Stimulated activated CD4-positive, alpha-beta T cell treated with anti-CD3 and anti-CD28 coated beads, TNF-alpha, amount 100 ng/mL, for 24 hours (primary cell): ENCODE results near the gene NIPA2.

ENCODE experiments used
- DNase-seq, 3 experiments: peaks; one replicate each; pipeline ENCODE4 v3.0.0-alpha.2; 2020; ENCODE audit warnings: low read depth in 3 of 3

Gene NIPA2

GRCh38 chr15:22839046-22839695 is 705 bp downstream of the NIPA2 start:
- no peak for DNase-seq

DNA sequence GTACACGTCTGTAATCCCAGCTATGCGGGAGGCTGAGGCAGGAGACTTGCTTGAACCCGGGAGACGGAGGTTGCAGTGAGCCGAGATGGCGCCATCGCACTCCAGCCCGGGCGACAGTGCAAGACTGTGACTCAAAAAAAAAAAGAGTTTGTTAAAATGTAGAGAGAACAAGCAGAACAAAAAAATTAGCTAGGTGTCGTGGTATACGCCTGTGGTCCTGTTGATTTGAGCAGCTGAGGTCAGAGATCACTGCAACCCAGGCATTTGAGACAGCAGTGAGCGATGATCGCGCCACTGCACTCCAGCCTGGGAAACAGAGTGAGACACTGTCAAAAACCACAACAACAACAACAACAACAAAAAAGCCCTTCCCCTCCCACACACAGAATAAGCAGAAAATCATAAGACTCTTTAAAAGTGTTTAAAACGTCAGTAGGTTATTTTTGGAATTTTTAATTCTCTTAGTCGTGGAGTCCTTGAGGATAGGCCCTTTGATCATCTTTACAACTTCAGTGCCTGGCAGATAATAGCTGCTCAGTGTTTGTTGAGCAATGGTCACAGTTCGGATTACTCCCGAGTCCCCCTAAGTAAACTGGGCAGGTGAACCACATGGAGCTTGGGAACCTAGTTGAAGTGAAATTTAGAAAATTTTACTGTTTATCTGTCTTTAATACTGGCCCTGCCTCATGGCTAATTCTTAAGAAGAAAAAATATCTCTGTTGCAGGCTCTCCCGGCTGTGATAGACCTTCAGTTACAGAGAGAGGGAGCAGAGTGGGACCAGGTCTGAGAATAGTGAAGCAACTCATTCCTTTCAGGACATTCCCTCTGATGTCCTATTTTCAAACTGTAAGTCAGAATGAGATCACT is 6.2 kb downstream of the NIPA2 start:
- DNase-seq = no peak

- DNase-seq = no peak
Measured at GRCh38 chr15:22845289-22845900, 6.9 kb downstream of the NIPA2 start.

DNA sequence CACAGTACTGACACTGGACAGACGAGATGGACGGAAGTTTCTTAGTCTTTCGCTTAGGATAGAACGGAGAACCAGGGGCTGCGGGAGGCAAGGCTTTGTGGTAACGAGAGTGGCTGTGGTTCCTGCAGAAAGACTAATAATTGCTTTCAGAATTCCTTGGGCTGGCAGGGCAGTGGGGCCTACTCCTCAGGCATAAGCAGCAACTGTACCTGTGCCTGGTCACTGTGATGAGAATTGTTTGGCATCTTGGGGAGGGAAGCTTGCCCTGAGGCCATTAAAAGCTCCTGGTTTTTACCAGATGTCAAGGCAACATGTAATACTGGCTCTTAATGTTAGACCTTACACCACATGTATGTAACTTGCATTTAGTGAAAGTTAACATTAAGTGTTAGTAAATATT is 7.6 kb downstream of the NIPA2 start:
- DNase-seq = no peak

GRCh38 chr15:22850055-22850454 is 11.6 kb downstream of the NIPA2 start:
- no peak for DNase-seq

GRCh38 chr15:22851513-22851912 is 13.0 kb downstream of the NIPA2 start:
- DNase-seq = no peak

GRCh38 chr15:22855791-22856190 is 17.3 kb downstream of the NIPA2 start:
- DNase-seq = no peak

- DNase-seq = no peak
Measured at GRCh38 chr15:22856659-22857058, 18.2 kb downstream of the NIPA2 start.

GRCh38 chr15:22861161-22861560 is 22.7 kb downstream of the NIPA2 start:
- DNase-seq = no peak

GRCh38 chr15:22863356-22863755 is 24.9 kb downstream of the NIPA2 start:
- no peak for DNase-seq

GRCh38 chr15:22866079-22866478 is 27.6 kb downstream of the NIPA2 start:
- DNase-seq = no peak

DNA sequence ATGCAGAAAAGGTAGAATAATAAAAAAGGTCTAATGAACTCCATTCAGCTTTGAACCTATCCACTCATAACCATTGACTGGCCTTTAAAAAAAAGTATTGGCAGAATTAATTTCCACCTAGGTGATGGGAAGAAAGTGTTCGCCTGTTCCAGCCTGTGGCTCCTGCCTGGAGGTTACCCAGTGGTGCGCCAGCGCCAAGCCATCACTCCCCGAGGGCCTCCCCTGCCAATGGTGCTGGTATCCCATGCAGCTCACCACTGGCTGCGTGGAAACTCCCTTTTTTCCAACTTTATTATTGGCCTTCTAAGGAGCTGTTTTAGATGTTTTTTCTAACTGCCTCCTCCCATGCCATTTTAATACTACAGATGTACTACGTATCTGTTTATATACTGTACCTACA is 29.4 kb downstream of the NIPA2 start:
- no peak for DNase-seq

- DNase-seq = no peak
Measured at GRCh38 chr15:22868495-22868894, 30.0 kb downstream of the NIPA2 start.

GRCh38 chr15:22868928-22869327 is 30.5 kb downstream of the NIPA2 start:
- DNase-seq = no peak

DNA sequence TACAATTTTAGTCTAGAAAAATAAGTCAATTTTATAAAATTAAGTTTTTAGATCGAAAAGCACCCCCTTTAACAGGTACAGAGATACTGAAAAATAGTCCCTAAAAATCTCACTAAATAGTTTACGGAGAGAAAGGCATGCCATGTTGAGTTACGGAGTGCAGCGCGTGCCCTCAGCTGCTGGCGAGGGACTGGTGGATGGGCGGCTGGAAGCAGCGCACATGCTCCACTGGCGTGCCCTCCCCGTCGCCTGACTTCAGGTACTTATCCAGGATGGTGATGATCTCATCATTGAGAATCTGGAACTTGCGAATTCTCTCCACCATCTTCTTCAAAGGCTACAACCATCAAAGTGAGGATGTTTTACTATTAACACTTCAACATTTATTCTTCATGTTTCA is 31.4 kb downstream of the NIPA2 start:
- DNase-seq = no peak

- no peak for DNase-seq
Measured at GRCh38 chr15:22870865-22871264, 32.4 kb downstream of the NIPA2 start.

GRCh38 chr15:22871481-22872086 is 33.1 kb downstream of the NIPA2 start:
- DNase-seq = no peak

GRCh38 chr15:22872936-22873701 is 34.7 kb downstream of the NIPA2 start:
- DNase-seq = no peak

- no peak for DNase-seq
Measured at GRCh38 chr15:22873841-22874240, 35.4 kb downstream of the NIPA2 start.

DNA sequence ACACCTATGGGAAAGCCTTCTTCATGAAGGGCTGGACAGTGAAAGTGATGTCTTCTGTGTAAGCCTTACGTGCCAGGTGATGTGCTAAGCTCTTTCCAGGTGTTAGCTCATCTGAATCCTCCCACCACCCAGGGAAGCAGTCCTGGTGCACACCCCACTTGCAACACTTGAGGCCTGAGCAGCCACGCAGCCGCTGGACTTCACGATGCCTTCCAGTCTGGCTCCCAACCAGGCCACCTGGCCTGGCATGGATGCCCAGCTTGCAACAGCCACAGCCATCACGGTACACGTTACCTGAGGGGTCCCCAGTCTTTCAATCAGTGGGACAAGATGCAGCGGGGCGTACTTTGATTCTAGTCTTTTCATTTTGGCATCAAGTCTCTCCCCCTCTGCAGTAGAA is 35.8 kb downstream of the NIPA2 start:
- no peak for DNase-seq

GRCh38 chr15:22874966-22875365 is 36.5 kb downstream of the NIPA2 start:
- no peak for DNase-seq

DNA sequence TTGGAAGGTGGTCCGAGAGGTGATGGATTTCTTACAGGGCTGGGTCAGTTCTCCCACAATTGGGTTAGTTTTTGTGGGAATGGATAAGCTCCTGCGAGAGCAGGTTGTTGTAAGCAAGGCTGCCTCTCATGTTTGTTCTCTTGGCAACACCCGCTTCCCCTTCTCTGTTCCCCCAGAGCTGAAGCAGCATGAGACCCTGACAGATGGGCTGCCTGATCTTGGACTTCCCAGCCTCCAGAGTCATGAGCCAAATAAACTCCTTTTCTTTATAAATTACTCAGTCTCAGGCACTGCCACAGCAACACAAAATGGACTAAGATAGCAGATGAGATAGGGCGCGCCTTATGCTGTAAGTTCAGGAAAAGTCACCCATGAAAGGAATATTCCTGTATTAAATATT is 38.7 kb downstream of the NIPA2 start:
- no peak for DNase-seq
